HCT116 (cell line): ENCODE measurements around the gene PCDHGC4. TPM values are rescaled to one million over a fixed set of nuclear protein-coding genes. Genes with fewer than 3 reads are reported as not detected.

ENCODE experiments used
- ATAC-seq: fragments of 200-7000 bp; cut with Tn5 transposase; 2 replicates; pipeline ENCODE4 v1.9.1; 2020; ENCODE audit warnings: mild to moderate bottlenecking, moderate library complexity
- BruUV-seq: library from RNA; stranded (reverse); fragments of 400-500 nt; replicated peaks from 2 replicates; lab custom pipeline; 2021; lab: Mats Ljungman, UMichigan
- CTCF ChIA-PET: fragments of 300-600 bp; sonication (Branson Sonifier 250); formaldehyde crosslinking; loops from one replicate; lab custom pipeline; 2021; ENCODE audit warnings: antibody characterized with exemption; lab: Charles Lee
- POLR2A ChIA-PET: fragments of 300-600, 350-600 bp; sonication (Branson Sonifier 250); formaldehyde crosslinking; loops from one replicate; lab custom pipeline; 2021; ENCODE audit warnings: antibody characterized with exemption; lab: Charles Lee
- RAD21 ChIA-PET, 2 experiments: fragments of 300-600 bp; sonication (Branson Sonifier 250); formaldehyde crosslinking; loops; one replicate each; lab custom pipeline; 2023; ENCODE audit warnings: low total read pairs in 2 of 2; ENCODE audit not compliant: uncharacterized antibody in 2 of 2, unreplicated experiment in 2 of 2, low non-redundant PET in 1 of 2; lab: Charles Lee
- DNase-seq: peaks from one replicate; pipeline ENCODE4 v3.0.0-alpha.2; 2010; ENCODE audit warnings: low read depth, low spot score
- H2AFZ ChIP-seq: fragments of 200-600 bp; shearing (Covaris generic), sonication (generic); 2 replicates; pipeline ENCODE4 v1.6.1; 2017; ENCODE audit warnings: low read depth, mixed run types, mixed read lengths, antibody characterized with exemption, low read length; ENCODE audit not compliant: poor library complexity, severe bottlenecking
- H3K27ac ChIP-seq: 2 replicates; pipeline ENCODE4 v1.5.1; 2012; ENCODE audit warnings: low read depth, low read length
- H3K27me3 ChIP-seq: fragments of 200-600 bp; sonication (generic); 2 replicates; pipeline ENCODE4 v1.6.1; 2016; ENCODE audit warnings: mixed run types, low read length, mixed read lengths; ENCODE audit not compliant: insufficient read depth
- H3K36me3 ChIP-seq, 2 experiments: fragments of 200-500 bp in 1 of 2; fragments of 200-600 bp in 1 of 2; sonication (Bioruptor generic) in 1 of 2; sonication (generic) in 1 of 2; 2 replicates each; pipeline versions ENCODE4 v1.5.1 to v1.6.1; 2014 to 2016; ENCODE audit warnings: low read length in 2 of 2, inconsistent platforms in 1 of 2, mixed read lengths in 1 of 2, mixed run types in 1 of 2; ENCODE audit not compliant: insufficient read depth in 2 of 2, control insufficient read depth in 1 of 2
- H3K4me1 ChIP-seq, 2 experiments: fragments of 200-600 bp in 1 of 2; sonication (generic) in 1 of 2; 2 replicates each; pipeline versions ENCODE4 v1.5.1 to v1.6.1; 2012 to 2017; ENCODE audit warnings: low read length in 2 of 2, inconsistent platforms in 1 of 2, mild to moderate bottlenecking in 1 of 2, mixed read lengths in 1 of 2, mixed run types in 1 of 2, moderate library complexity in 1 of 2; ENCODE audit not compliant: insufficient read depth in 2 of 2, control insufficient read depth in 1 of 2
- H3K4me2 ChIP-seq: fragments of 200-600 bp; sonication (generic); 2 replicates; pipeline ENCODE4 v1.6.1; 2017; ENCODE audit warnings: mixed run types, low read length, mixed read lengths
- H3K4me3 ChIP-seq, 2 experiments: fragments of 200-600 bp in 1 of 2; sonication (generic) in 1 of 2; replicated peaks in 1 of 2; 2 replicates each; pipeline ENCODE4 v1.5.1; 2011 to 2016; ENCODE audit warnings: low read length in 2 of 2, control low read depth in 1 of 2, low read depth in 1 of 2, mild to moderate bottlenecking in 1 of 2, mixed read lengths in 1 of 2, mixed run types in 1 of 2
- H3K79me2 ChIP-seq: fragments of 200-600 bp; sonication (generic); 2 replicates; pipeline ENCODE4 v1.6.1; 2017; ENCODE audit warnings: mild to moderate bottlenecking, mixed run types, low read length, moderate library complexity, mixed read lengths; ENCODE audit not compliant: insufficient read depth
- H3K9ac ChIP-seq: fragments of 200-600 bp; sonication (generic); 2 replicates; pipeline ENCODE4 v1.6.1; 2016; ENCODE audit warnings: low read length, mixed read lengths
- H3K9me2 ChIP-seq: fragments of 200-600 bp; sonication (generic), shearing (Covaris generic); 2 replicates; pipeline ENCODE4 v1.6.1; 2017; ENCODE audit warnings: mixed run types, mild to moderate bottlenecking, moderate library complexity; ENCODE audit not compliant: insufficient read depth
- H3K9me3 ChIP-seq, 2 experiments: fragments of 200-500 bp in 1 of 2; fragments of 200-600 bp in 1 of 2; sonication (Bioruptor generic) in 1 of 2; sonication (generic) in 1 of 2; 2 replicates each; pipeline ENCODE4 v1.6.1; 2014 to 2017; ENCODE audit warnings: low read length in 2 of 2, mixed read lengths in 2 of 2, inconsistent platforms in 1 of 2, low read depth in 1 of 2, mild to moderate bottlenecking in 1 of 2, mixed run types in 1 of 2, moderate library complexity in 1 of 2; ENCODE audit not compliant: control insufficient read depth in 1 of 2, insufficient read depth in 1 of 2
- H4K20me1 ChIP-seq: fragments of 200-600 bp; sonication (generic), shearing (Covaris generic); 2 replicates; pipeline ENCODE4 v1.6.1; 2017; ENCODE audit warnings: mixed run types, mild to moderate bottlenecking, moderate library complexity; ENCODE audit not compliant: insufficient read depth
- ATF3 ChIP-seq: IDR thresholded peaks from 2 replicates; pipeline ENCODE4 v1.6.1; 2012
- CEBPB ChIP-seq: IDR thresholded peaks from 2 replicates; pipeline ENCODE4 v1.6.1; 2012; ENCODE audit warnings: low read depth
- CTCF ChIP-seq, 3 experiments: fragments of 200-600 bp in 1 of 3; sonication (generic) in 1 of 3; IDR thresholded peaks in 2 of 3; conservative IDR thresholded peaks in 1 of 3; 2 replicates each; pipeline ENCODE4 v1.5.1; 2012 to 2017; ENCODE audit warnings: low read depth in 2 of 3, low read length in 2 of 3, antibody characterized with exemption in 1 of 3, borderline replicate concordance in 1 of 3, control low read depth in 1 of 3, mild to moderate bottlenecking in 1 of 3, mixed read lengths in 1 of 3, mixed run types in 1 of 3, moderate library complexity in 1 of 3; ENCODE audit not compliant: insufficient read depth in 1 of 3
- EGR1 ChIP-seq: IDR thresholded peaks from 2 replicates; pipeline ENCODE4 v1.6.1; 2012; ENCODE audit warnings: low read depth
- ELF1 ChIP-seq: IDR thresholded peaks from 2 replicates; pipeline ENCODE4 v1.6.1; 2012; ENCODE audit warnings: low read depth, borderline replicate concordance
- EZH2 ChIP-seq: fragments of 200-600 bp; sonication (generic); IDR thresholded peaks from 2 replicates; pipeline ENCODE4 v1.6.1; 2017; ENCODE audit warnings: antibody characterized with exemption, mixed run types
- EZH2phosphoT487 ChIP-seq: fragments of 200-600 bp; IDR thresholded peaks from 2 replicates; pipeline ENCODE4 v1.6.1; 2018; ENCODE audit warnings: antibody characterized with exemption, borderline replicate concordance
- FOSL1 ChIP-seq: IDR thresholded peaks from 2 replicates; pipeline ENCODE4 v1.6.1; 2012; ENCODE audit warnings: low read depth
- JUND ChIP-seq: IDR thresholded peaks from 2 replicates; pipeline ENCODE4 v1.6.1; 2012
- MAX ChIP-seq: IDR thresholded peaks from 2 replicates; pipeline ENCODE4 v1.6.1; 2012
- POLR2A ChIP-seq: IDR thresholded peaks from 2 replicates; pipeline ENCODE4 v1.7.0; 2011; ENCODE audit warnings: borderline replicate concordance; ENCODE audit not compliant: insufficient read depth, insufficient read length; ENCODE audit errors: extremely low read depth
- RAD21 ChIP-seq: IDR thresholded peaks from 2 replicates; pipeline ENCODE4 v1.6.1; 2012; ENCODE audit warnings: low read depth, mild to moderate bottlenecking
- REST ChIP-seq: IDR thresholded peaks from 2 replicates; pipeline ENCODE4 v1.6.1; 2012; ENCODE audit warnings: low read depth
- SIN3A ChIP-seq: IDR thresholded peaks from 2 replicates; pipeline ENCODE4 v1.6.1; 2012; ENCODE audit warnings: low read depth
- SP1 ChIP-seq: IDR thresholded peaks from 2 replicates; pipeline ENCODE4 v1.6.1; 2012; ENCODE audit warnings: low read depth
- SRF ChIP-seq: IDR thresholded peaks from 2 replicates; pipeline ENCODE4 v1.6.1; 2012; ENCODE audit warnings: low read depth
- TCF7L2 ChIP-seq: IDR thresholded peaks from 2 replicates; pipeline ENCODE4 v1.7.0; 2011; ENCODE audit warnings: borderline replicate concordance, inconsistent platforms; ENCODE audit not compliant: insufficient read depth, insufficient read length; ENCODE audit errors: extremely low read depth
- ZBTB33 ChIP-seq: IDR thresholded peaks from 2 replicates; pipeline ENCODE4 v1.6.1; 2011; ENCODE audit warnings: mild to moderate bottlenecking, low read length, moderate library complexity; ENCODE audit not compliant: insufficient replicate concordance; ENCODE audit errors: extremely low read depth
- ZFX ChIP-seq: fragments of 450-650 bp; IDR thresholded peaks from 2 replicates; pipeline ENCODE4 v1.6.1; 2017
- intact Hi-C: fragments of 100-400 bp; cut with micrococcal nuclease; formaldehyde crosslinking; loops from 2 replicates; pipeline ENCODE4 v1.10.0; 2022
- total RNA-seq: library from RNA; stranded (reverse); gene quantifications from one replicate; pipeline ENCODE4 v1.2.1, GENCODE V29; 2021; ENCODE audit not compliant: unreplicated experiment

Gene PCDHGC4
- total RNA-seq, 1 experiment from 2014 or later = 0.05 TPM

- BruUV-seq = no TSS peak
- Histone ChIP-seq H3K4me2 (no peak within 1 kb of the TSS), H3K9ac (no peak within 1 kb of the TSS), H3K4me1 (no peaks in the 10 kb centered on the region), H3K79me2 (no peaks in the 10 kb centered on the region), H3K27ac (no peak within 1 kb of the TSS), H3K9me3 (no peaks in the 10 kb centered on the region), H4K20me1 (no peaks in the 10 kb centered on the region), H2AFZ (no peak within 1 kb of the TSS), H3K27me3 (no peaks in the 10 kb centered on the region), H3K9me2 (no peaks in the 10 kb centered on the region), H3K36me3 (no peaks in the 10 kb centered on the region), H3K4me3 (no peak within 1 kb of the TSS)
- POLR2A ChIA-PET = interaction anchor here (1.3 kb wide), 1 partner anchor 14 kb away, joined by 3 read pairs; the partner anchor contains the start of gene PCDHGC3
- intact Hi-C loops = no loop called here
- ATAC-seq = no peak
- RAD21 ChIA-PET = no interaction called here
- DNase-seq = no peak
- CTCF ChIA-PET = interaction anchor here (1.0 kb wide), 1 partner anchor 8 kb away, joined by 3 read pairs; no protein-coding TSS in a partner anchor
- no peak for TF ChIP-seq SRF
- no peak for TF ChIP-seq FOSL1
- no peak for TF ChIP-seq CEBPB
- no peak for TF ChIP-seq MAX
- TF ChIP-seq SIN3A = no peak
- no peak for TF ChIP-seq EGR1
- TF ChIP-seq ZFX = no peak
- TF ChIP-seq ATF3 = no peak
- no peak for TF ChIP-seq CTCF (IDR thresholded peaks at IDR 0.05 in 2 of 3, conservative IDR thresholded peaks at IDR 0.05 in 1 of 3; ENCODE audit: borderline replicate concordance in 1 of 3, insufficient read depth in 1 of 3, low read depth in 2 of 3, low read length in 2 of 3)
- TF ChIP-seq EZH2 = no peak
- no peak for TF ChIP-seq POLR2A
- no peak for TF ChIP-seq TCF7L2
- no peak for TF ChIP-seq RAD21
- TF ChIP-seq JUND = no peak
- TF ChIP-seq EZH2phosphoT487 = no peak
- TF ChIP-seq REST = no peak
- TF ChIP-seq ZBTB33 = no peak
- TF ChIP-seq ELF1 = no peak
- no peak for TF ChIP-seq SP1
Measured at GRCh38 chr5:141488591-141489561, 4.0 kb downstream of the PCDHGC4 start, which contains the start of gene PCDHGC5. Gene PCDHGC5, plus strand, starts transcription at chr5:141489081. Its CDS starts 160 bp downstream, at chr5:141489241.
